Left ventricle myocardium inferior (tissue), 1 donor: ENCODE data around the gene EFHD2. TPM values are rescaled to one million over a fixed set of nuclear protein-coding genes. Genes with fewer than 3 reads are reported as not detected.

Experiments used
- DNase-seq: peaks from one replicate; pipeline ENCODE4 v3.0.0-alpha.2; 2020
- H3K27ac ChIP-seq: fragments of 200-600 bp; replicated peaks from 2 replicates; pipeline ENCODE4 v1.8.0; 2021
- H3K27me3 ChIP-seq: fragments of 200-600 bp; 2 replicates; pipeline ENCODE4 v1.8.0; 2021; ENCODE audit warnings: low read depth
- H3K36me3 ChIP-seq: fragments of 200-600 bp; 2 replicates; pipeline ENCODE4 v1.8.0; 2021
- H3K4me1 ChIP-seq: fragments of 200-600 bp; 2 replicates; pipeline ENCODE4 v1.8.0; 2021
- H3K4me3 ChIP-seq: fragments of 200-600 bp; 2 replicates; pipeline ENCODE4 v1.8.0; 2021; ENCODE audit warnings: mild to moderate bottlenecking, moderate library complexity
- H3K9me3 ChIP-seq: fragments of 200-600 bp; replicated peaks from 2 replicates; pipeline ENCODE4 v1.8.0; 2021
- CTCF ChIP-seq: fragments of 200-600 bp; IDR thresholded peaks from 2 replicates; pipeline ENCODE4 v1.8.0; 2021; ENCODE audit warnings: antibody characterized with exemption, mild to moderate bottlenecking, borderline replicate concordance
- intact Hi-C: fragments of 100-400 bp; cut with micrococcal nuclease; formaldehyde crosslinking; loops from one replicate; pipeline ENCODE4 v1.11.0; 2022
- total RNA-seq: library from RNA; stranded (reverse); fragmentation: NEBNext Ultra II Directional; extraction: Animal tissue kit (Norgen Biotek cat#: 25700); gene quantifications from one replicate; pipeline ENCODE4 v1.2.1, GENCODE V29; 2021
- donor health status: DM: no; HTN: yes; CAD: no; lungs with severe emphysema.

EFHD2 gene
- total RNA-seq, 1 donor from 2014 or later, result 15.0 TPM

GRCh38 chr1:15446212-15446611 is 36.5 kb downstream of the EFHD2 start:
- peaks cover 31% of the 10 kb centered on the region for H3K27me3 ChIP-seq
- no peaks in the 10 kb centered on the region for H3K36me3 ChIP-seq
- DNase-seq, result no peak
- TF ChIP-seq CTCF, result no peak
- H3K27ac ChIP-seq, result no peak overlapping the region
- H3K9me3 ChIP-seq, result peaks cover 4% of the 10 kb centered on the region
- H3K4me1 ChIP-seq, result no peaks in the 10 kb centered on the region
- H3K4me3 ChIP-seq, result no peak overlapping the region
- intact Hi-C loops, result no loop called here

GRCh38 chr1:15448877-15449462 is 39.3 kb downstream of the EFHD2 start:
- intact Hi-C loops, result no loop called here
- no peak for TF ChIP-seq CTCF
- no peak for DNase-seq

GRCh38 chr1:15449567-15449966 is 39.9 kb downstream of the EFHD2 start:
- peaks cover 31% of the 10 kb centered on the region for H3K27me3 ChIP-seq
- H3K36me3 ChIP-seq, result no peaks in the 10 kb centered on the region
- no peak overlapping the region for H3K4me3 ChIP-seq
- DNase-seq, result no peak
- H3K27ac ChIP-seq, result no peak overlapping the region
- H3K9me3 ChIP-seq, result peaks cover 4% of the 10 kb centered on the region
- intact Hi-C loops, result no loop called here
- TF ChIP-seq CTCF, result no peak
- no peaks in the 10 kb centered on the region for H3K4me1 ChIP-seq

More at GRCh38 chr1:15448877-15449462, 39.3 kb downstream of the EFHD2 start:
- no peak overlapping the region for H3K27ac ChIP-seq
- H3K36me3 ChIP-seq, result no peaks in the 10 kb centered on the region
- H3K9me3 ChIP-seq, result peaks cover 4% of the 10 kb centered on the region
- H3K4me1 ChIP-seq, result no peaks in the 10 kb centered on the region
- peaks cover 31% of the 10 kb centered on the region for H3K27me3 ChIP-seq
- no peak overlapping the region for H3K4me3 ChIP-seq

GRCh38 chr1:15451014-15451722 is 41.5 kb downstream of the EFHD2 start:
- intact Hi-C loops, result no loop called here

GRCh38 chr1:15452216-15452615 is 42.5 kb downstream of the EFHD2 start:
- Histone ChIP-seq H3K27ac (no peak overlapping the region), H3K4me3 (no peak overlapping the region), H3K36me3 (no peaks in the 10 kb centered on the region), H3K4me1 (no peaks in the 10 kb centered on the region), H3K27me3 (peaks cover 9% of the 10 kb centered on the region), H3K9me3 (peaks cover 4% of the 10 kb centered on the region)
- TF ChIP-seq CTCF, result no peak
- intact Hi-C loops, result no loop called here
- DNase-seq, result no peak

More at GRCh38 chr1:15451014-15451722, 41.5 kb downstream of the EFHD2 start:
- Histone ChIP-seq H3K27me3 (peaks cover 19% of the 10 kb centered on the region), H3K9me3 (peaks cover 4% of the 10 kb centered on the region), H3K27ac (no peak overlapping the region), H3K36me3 (no peaks in the 10 kb centered on the region), H3K4me1 (no peaks in the 10 kb centered on the region), H3K4me3 (no peak overlapping the region)
- TF ChIP-seq CTCF, result no peak
- no peak for DNase-seq
